ENCODE measurements around the gene SOX14. TPM values are rescaled to one million over a fixed set of nuclear protein-coding genes. Genes with fewer than 3 reads are reported as not detected.

SOX14 gene
- total RNA-seq, 1 donor from 2014 or later = not detected

GRCh38 chr3:137746808-137747207, 17.3 kb upstream of the SOX14 start:
- DNase-seq (ENCODE audit: low spot score in 2 of 2) = no peak
- no peak for TF ChIP-seq CTCF (IDR thresholded peaks at IDR 0.05)
- Histone ChIP-seq H3K4me3 (no peak overlapping the region), H3K36me3 (no peaks in the 10 kb centered on the region), H3K27me3 (no peaks in the 10 kb centered on the region), H3K4me1 (no peaks in the 10 kb centered on the region), H3K9me3 (no peaks in the 10 kb centered on the region), H3K27ac (no peak overlapping the region)
- intact Hi-C loops (cut with DNase I) = no loop called here

DNA sequence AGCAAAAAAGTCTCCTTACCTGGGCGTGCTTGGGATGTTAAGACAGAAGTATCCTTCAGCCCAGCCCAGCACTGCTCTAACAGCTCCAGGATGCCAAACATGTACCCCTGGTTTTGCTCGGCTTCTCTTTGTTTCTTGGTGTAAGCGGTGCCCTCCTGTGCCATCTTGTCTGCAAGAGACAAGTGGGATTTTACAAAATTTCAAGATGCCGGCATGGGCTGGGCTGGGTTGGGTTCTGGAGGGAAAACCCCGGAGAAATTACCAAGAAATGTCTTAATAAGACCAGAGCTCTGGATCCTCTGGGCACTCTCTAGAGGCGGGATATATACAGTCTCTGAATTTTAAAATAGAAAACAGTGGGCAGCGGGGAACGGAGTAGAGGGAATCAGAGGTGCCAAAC, 4.6 kb upstream of the SOX14 start:
- no peak for DNase-seq (ENCODE audit: low spot score in 2 of 2)
- no peak overlapping the region for H3K27ac ChIP-seq
- no peak for TF ChIP-seq CTCF (IDR thresholded peaks at IDR 0.05)
- H3K4me1 ChIP-seq = peaks cover 0 to 5% of the 10 kb centered on the region in 2 donors
- H3K27me3 ChIP-seq = no peaks in the 10 kb centered on the region
- no peaks in the 10 kb centered on the region for H3K36me3 ChIP-seq
- no peaks in the 10 kb centered on the region for H3K9me3 ChIP-seq
- H3K4me3 ChIP-seq = no peak overlapping the region
- intact Hi-C loops (cut with DNase I) = no loop called here

- H3K27ac ChIP-seq = no peak overlapping the region
- H3K27me3 ChIP-seq = no peaks in the 10 kb centered on the region
- no peak overlapping the region for H3K4me3 ChIP-seq
- peaks cover 0 to 5% of the 10 kb centered on the region in 2 donors for H3K4me1 ChIP-seq
- DNase-seq (ENCODE audit: low spot score in 2 of 2) = no peak
- no peaks in the 10 kb centered on the region for H3K9me3 ChIP-seq
- no peaks in the 10 kb centered on the region for H3K36me3 ChIP-seq
- intact Hi-C loops (cut with DNase I) = no loop called here
- TF ChIP-seq CTCF (IDR thresholded peaks at IDR 0.05) = no peak
These were observed 3.6 kb upstream of the SOX14 start for GRCh38 chr3:137760341-137761098.

- Histone ChIP-seq H3K36me3 (no peaks in the 10 kb centered on the region), H3K27ac (no peak overlapping the region), H3K4me1 (peaks cover 0 to 5% of the 10 kb centered on the region in 2 donors), H3K4me3 (no peak overlapping the region), H3K27me3 (no peaks in the 10 kb centered on the region), H3K9me3 (no peaks in the 10 kb centered on the region)
- TF ChIP-seq CTCF (IDR thresholded peaks at IDR 0.05) = no peak
- intact Hi-C loops (cut with DNase I) = no loop called here
- no peak for DNase-seq (ENCODE audit: low spot score in 2 of 2)
These were observed 3.0 kb upstream of the SOX14 start for GRCh38 chr3:137761099-137761562.

- Histone ChIP-seq H3K9me3 (no peaks in the 10 kb centered on the region), H3K27me3 (no peaks in the 10 kb centered on the region), H3K4me1 (peaks cover 0 to 5% of the 10 kb centered on the region in 2 donors), H3K4me3 (no peak overlapping the region), H3K36me3 (no peaks in the 10 kb centered on the region), H3K27ac (no peak overlapping the region)
- intact Hi-C loops (cut with DNase I) = no loop called here
- DNase-seq (ENCODE audit: low spot score in 2 of 2) = no peak
- no peak for TF ChIP-seq CTCF (IDR thresholded peaks at IDR 0.05)
These were observed 2.3 kb upstream of the SOX14 start for GRCh38 chr3:137761563-137762503.

All from ascending aorta (tissue), 2 donors.